Nephron progenitor cell (in vitro differentiated cells): ENCODE data around the gene ABCF1.

Experiments
- DNase-seq: peaks from one replicate; pipeline ENCODE4 v3.0.0; 2021
- H3K27ac Mint-ChIP-seq: 2 replicates; pipeline ENCODE4 v1.8.0; 2021; ENCODE audit warnings: mild to moderate bottlenecking, moderate library complexity, mixed read lengths
- H3K27me3 Mint-ChIP-seq: 2 replicates; pipeline ENCODE4 v1.8.0; 2021; ENCODE audit warnings: mild to moderate bottlenecking, low read depth, mixed read lengths; ENCODE audit not compliant: poor library complexity
- H3K36me3 Mint-ChIP-seq: 2 replicates; pipeline ENCODE4 v1.8.0; 2021; ENCODE audit warnings: low read depth, mixed read lengths
- H3K4me1 Mint-ChIP-seq: 2 replicates; pipeline ENCODE4 v1.8.0; 2021; ENCODE audit warnings: mixed read lengths
- H3K4me3 Mint-ChIP-seq: 2 replicates; pipeline ENCODE4 v1.8.0; 2021; ENCODE audit warnings: mild to moderate bottlenecking, moderate library complexity, mixed read lengths
- H3K9me3 Mint-ChIP-seq: 2 replicates; pipeline ENCODE4 v1.8.0; 2021; ENCODE audit warnings: mild to moderate bottlenecking, moderate library complexity, mixed read lengths
- CTCF ChIP-seq: fragments of 200-600 bp; sonication (generic); IDR thresholded peaks from 2 replicates; pipeline ENCODE4 v1.5.0; 2021; ENCODE audit warnings: antibody characterized with exemption

The ABCF1 gene

GRCh38 chr6:30547454-30547853 lies 23.8 kb upstream of the ABCF1 start:
- Mint-ChIP-seq H3K4me1 (peaks cover 6% of the 10 kb centered on the region), H3K27me3 (peaks cover 12% of the 10 kb centered on the region), H3K9me3 (no peaks in the 10 kb centered on the region), H3K4me3 (no peak overlapping the region), H3K36me3 (peaks cover 40% of the 10 kb centered on the region), H3K27ac (no peak overlapping the region)
- TF ChIP-seq CTCF = no peak
- no peak for DNase-seq

- no peak for DNase-seq
- Mint-ChIP-seq H3K4me1 (peaks cover under 1% of the 10 kb centered on the region), H3K9me3 (no peaks in the 10 kb centered on the region), H3K27ac (no peak overlapping the region), H3K27me3 (peaks cover 7% of the 10 kb centered on the region), H3K4me3 (no peak overlapping the region), H3K36me3 (peaks cover 49% of the 10 kb centered on the region)
- TF ChIP-seq CTCF = no peak
Observed at GRCh38 chr6:30548375-30548774, 22.9 kb upstream of the ABCF1 start.

- H3K27ac Mint-ChIP-seq = peak overlapping the region; percentile 100
- H3K36me3 Mint-ChIP-seq = peaks cover 47% of the 10 kb centered on the region
Observed at GRCh38 chr6:30554404-30554803, 16.8 kb upstream of the ABCF1 start.

GRCh38 chr6:30554962-30555815 lies 16.1 kb upstream of the ABCF1 start:
- Mint-ChIP-seq H3K4me1 (peaks cover 48% of the 10 kb centered on the region), H3K9me3 (no peaks in the 10 kb centered on the region), H3K27ac (peak overlapping the region; percentile 100), H3K36me3 (peaks cover 49% of the 10 kb centered on the region), H3K27me3 (no peaks in the 10 kb centered on the region), H3K4me3 (peak overlapping the region; percentile 99)
- peak; percentile 64 for DNase-seq
- no peak for TF ChIP-seq CTCF

More at GRCh38 chr6:30554404-30554803, 16.8 kb upstream of the ABCF1 start:
- no peaks in the 10 kb centered on the region for H3K9me3 Mint-ChIP-seq
- TF ChIP-seq CTCF = no peak
- H3K4me1 Mint-ChIP-seq = peaks cover 46% of the 10 kb centered on the region
- no peaks in the 10 kb centered on the region for H3K27me3 Mint-ChIP-seq
- peak overlapping the region; percentile 99 for H3K4me3 Mint-ChIP-seq
- no peak for DNase-seq

- H3K9me3 Mint-ChIP-seq = no peaks in the 10 kb centered on the region
- TF ChIP-seq CTCF = no peak
- no peaks in the 10 kb centered on the region for H3K27me3 Mint-ChIP-seq
- DNase-seq = no peak
- peaks cover 48% of the 10 kb centered on the region for H3K36me3 Mint-ChIP-seq
- H3K4me3 Mint-ChIP-seq = peak overlapping the region; percentile 99
- H3K4me1 Mint-ChIP-seq = peaks cover 48% of the 10 kb centered on the region
- peak overlapping the region; percentile 100 for H3K27ac Mint-ChIP-seq
Observed at GRCh38 chr6:30555816-30556065, 15.5 kb upstream of the ABCF1 start.
